ENCODE data around the gene SERPINB5.

Gene SERPINB5

DNA sequence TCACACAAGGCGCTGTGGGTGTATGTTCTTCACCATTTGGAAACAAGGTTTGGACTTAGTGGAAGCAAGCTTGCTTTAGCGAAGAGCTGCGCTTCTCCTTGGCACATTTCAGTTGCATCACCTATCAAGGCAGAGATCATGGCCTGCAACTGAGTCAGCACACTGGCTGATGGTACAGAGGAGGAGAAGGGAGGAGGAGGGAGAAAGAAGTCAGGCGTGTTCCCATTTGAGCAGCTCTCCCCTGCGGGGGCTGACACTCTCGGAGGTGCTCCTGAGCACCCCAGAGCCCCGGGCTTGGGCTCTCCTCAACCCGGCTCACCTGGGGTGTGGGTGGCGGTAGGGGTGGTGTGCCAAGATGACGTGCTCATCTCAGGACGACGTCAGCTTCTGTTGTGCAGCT lies 6.0 kb upstream of the SERPINB5 start:
- no peak for DNase-seq

DNA sequence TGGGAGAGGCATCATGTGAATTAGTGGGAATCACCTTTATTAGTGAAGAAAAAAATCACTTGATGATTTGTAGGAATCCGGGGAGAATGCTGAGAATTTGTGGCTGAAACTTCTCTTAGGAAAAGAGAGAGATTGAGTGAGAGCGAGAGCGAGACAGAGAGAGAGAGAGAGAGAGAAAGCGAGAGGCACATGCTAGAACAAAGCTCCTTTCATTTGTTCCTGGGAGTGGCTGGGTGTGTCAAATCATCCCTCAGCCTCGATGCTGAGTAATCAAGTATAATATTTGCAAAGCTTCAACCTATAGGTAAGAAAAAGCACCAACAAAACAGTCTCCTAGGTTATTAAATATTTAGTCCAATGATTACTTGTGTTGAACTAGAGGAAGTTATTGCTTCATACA lies 4.4 kb upstream of the SERPINB5 start:
- no peak for DNase-seq

GRCh38 chr18:63477200-63477599 lies 442 bp downstream of the SERPINB5 start:
- no peak for DNase-seq

GRCh38 chr18:63477968-63478367 lies 1.2 kb downstream of the SERPINB5 start:
- no peak for DNase-seq

- no peak for DNase-seq
Observed at GRCh38 chr18:63479826-63480225, 3.1 kb downstream of the SERPINB5 start.

DNA sequence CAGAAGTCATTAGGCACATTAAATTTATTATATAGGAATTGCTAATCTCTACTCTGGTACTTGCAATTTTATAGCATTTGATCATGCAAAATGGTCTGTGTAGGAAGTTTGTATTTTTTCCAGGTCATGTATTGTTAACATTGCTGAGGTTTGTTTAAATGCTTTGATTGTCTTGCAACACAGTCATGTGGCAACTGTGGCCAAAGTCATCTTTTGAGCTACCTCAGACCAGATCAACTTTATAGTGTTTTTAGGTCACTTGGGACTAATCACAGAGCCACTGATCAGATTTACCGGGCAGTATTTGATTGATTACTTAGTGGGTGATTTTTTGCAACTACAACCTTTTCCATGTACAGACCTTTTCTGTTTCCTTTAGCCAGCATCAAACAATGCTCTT lies 3.7 kb downstream of the SERPINB5 start:
- no peak for DNase-seq

DNA sequence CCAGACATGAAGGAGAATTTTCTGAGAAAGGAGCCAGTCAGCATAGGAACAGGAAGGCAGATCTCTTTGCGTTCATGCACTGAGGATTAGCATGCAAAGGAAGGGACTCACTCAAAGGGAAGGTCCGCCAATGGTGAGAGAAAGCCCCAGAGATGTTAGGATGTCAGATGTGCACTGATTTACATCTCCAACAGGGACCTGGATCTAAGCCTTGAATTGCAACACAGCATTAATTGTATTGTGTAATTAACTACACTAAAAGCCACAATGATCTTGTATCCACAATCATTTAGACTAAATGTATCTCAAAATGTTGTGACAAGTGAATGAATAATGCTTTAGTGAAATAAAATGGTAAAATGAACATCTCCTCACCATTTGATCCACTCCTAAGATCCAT lies 4.2 kb downstream of the SERPINB5 start:
- no peak for DNase-seq

DNA sequence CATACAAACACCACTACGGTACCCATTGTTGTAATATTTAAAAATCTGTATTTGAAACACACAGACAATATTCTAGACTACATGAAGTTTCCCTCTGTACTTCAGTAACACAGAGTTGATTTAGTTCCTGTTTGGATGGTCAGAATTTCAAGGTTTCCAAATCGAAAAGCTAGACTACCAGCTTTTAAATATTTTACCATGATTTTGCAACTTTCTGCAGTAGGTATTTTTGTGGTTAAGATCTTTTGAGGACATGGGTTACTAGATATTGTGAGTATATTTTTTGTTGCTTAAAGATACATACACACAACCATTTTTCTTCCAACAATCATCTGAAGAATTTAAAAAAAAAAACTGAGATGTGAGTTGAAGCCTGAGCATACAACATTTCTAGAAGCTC lies 10.9 kb downstream of the SERPINB5 start:
- no peak for DNase-seq

DNA sequence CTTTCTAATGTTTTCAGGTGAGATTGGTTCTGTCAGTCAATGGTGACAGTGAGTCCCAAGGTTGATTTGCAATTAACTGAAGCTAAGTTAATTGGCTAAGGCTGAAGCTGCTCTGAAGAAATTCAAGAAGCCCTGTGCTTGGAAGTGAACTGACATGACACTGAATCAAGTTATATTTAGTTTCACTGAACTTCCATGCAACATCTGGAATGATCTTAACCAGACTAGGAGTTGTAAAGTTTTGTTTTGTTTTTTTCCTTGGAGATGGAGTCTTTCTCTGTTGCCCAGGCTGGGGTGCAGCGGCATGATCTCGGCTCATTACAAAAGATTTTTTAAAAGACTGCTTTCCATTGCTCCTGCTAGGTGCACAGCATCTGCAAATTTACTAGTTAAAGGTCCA lies 11.4 kb downstream of the SERPINB5 start:
- no peak for DNase-seq

- DNase-seq = no peak
Observed at GRCh38 chr18:63492851-63493250, 16.1 kb downstream of the SERPINB5 start.

DNA sequence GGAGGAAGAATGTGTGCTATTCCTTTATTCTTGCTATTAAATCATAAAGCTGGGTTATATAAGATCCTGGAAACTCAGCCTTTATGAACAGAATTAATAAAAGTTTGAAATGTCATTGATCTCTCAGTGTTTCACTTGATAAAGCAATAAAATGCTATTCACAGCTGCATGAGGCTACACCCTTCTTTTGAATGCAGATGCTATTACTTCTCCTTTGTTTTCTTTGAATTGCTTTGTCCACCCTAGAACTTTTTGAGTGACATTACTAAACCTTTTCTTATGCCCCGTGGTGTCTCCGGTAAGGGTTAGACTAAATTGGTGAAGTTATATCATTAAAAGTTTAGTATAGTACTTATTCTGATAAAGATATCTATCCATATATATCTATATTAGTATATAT lies 18.9 kb downstream of the SERPINB5 start:
- DNase-seq = no peak

GRCh38 chr18:63505566-63506335 lies 29.0 kb downstream of the SERPINB5 start:
- no peak for DNase-seq

DNA sequence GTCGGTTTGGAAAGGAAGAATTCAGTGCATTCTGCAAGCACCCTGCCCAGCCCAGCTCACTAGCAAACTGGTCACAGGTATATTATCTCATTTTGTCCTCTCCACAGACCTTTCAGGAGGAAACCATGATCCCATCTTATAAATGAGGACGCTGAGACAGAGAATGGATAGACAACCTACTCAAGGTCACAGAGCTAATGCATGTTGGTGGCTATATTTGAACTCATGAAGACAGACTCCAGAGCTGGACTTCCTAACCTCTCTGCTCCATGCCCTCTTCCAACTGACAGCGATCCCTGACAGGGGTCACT lies 29.5 kb downstream of the SERPINB5 start:
- DNase-seq = no peak

DNA sequence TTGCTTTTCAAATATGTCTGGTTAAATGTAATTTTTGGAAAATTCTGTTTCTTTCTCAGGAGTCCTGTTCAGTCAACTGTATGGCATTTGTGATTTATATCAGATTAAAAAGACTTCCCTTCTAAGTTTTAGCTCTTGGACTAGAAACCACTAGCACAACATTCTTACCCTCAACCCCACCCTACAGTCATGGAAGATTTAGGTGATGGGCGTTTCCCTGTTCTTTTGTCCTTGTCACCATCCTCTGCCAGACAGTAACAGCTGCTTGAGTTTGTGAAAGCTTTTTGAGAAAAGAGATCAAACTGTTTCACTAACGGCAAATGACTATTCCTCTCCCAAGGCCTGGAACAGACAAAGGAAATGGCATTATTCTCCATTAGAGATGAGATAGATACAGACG lies 31.8 kb downstream of the SERPINB5 start:
- no peak for DNase-seq

DNA sequence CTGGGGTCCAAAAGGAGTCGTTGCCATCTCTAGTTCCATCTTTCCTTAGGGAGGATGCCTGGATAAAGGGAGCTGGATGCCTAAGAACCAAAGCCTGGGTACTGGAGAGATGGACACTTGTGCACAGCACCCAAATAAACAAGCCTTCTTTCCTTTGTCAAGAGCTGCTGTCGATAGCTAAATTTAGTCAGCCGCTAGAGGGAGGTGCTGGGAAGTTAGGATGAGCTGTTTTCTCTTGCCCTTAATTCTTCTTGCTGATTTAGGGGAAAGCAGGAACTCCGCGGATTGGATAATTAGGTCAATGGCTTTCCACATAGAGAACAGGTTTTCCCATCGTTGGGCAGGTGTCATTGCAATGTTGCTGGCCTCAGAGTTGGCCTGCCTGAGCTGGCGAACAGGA lies 34.5 kb downstream of the SERPINB5 start:
- no peak for DNase-seq

DNA sequence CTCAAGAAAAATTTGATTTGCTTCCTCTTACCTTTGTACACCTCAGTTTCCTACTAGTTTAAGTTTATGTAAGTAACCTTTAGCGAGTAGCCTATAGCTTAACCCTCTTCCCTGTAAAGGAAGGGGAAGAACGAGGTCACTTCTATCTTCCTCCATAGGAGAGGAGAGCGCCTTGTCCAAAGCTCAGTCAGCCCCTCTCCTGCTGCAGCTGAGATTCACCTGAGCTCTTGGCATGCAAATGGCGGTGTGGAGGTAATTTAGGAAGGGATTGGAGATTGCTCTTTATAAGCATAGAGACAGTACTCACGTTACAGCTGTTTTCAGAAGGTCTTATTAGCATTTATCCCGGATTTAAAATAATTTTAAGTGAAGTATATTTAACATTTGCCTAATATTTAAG lies 37.6 kb downstream of the SERPINB5 start:
- DNase-seq = no peak

DNA sequence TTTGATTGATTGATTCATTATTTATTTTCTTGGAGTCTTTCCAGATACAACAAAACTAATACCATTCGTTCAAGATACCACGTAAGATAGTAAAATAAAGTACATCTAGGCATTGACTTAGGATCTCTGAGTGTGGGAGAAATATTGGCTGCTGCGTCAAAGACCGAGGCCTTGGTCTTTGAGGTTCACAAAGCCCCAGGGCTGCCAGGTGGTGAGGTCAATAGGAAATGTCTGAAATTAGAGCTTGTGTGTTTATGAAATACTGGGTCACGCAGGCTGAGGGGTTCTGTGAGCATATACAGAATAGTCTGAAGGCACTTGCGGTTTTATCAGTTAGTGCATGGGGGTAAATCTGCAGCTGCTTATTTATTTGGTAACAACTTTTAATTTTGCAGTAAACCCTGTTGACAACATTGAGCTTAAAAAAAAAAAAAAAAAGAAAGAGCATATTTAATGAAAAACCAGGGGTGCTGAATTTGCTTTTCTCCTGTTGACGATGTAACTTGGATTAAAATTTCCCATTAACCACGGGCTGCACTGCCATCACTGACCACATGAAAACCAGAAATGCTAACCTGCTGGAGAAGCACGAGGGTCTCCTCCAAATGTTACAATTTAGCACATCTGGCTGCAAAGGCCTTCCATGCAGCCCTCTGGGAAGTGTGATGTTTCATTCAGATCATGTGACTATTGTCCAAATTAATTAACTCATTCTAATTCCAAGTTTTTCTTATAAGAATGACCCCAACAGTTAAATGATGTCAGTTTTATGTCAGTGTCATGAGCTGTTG lies 38.3 kb downstream of the SERPINB5 start:
- DNase-seq = no peak

GRCh38 chr18:63515801-63516200 lies 39.0 kb downstream of the SERPINB5 start:
- no peak for DNase-seq

GRCh38 chr18:63518178-63519012 lies 41.6 kb downstream of the SERPINB5 start:
- DNase-seq = peak in 1 of 2 experiments; percentile 45

GRCh38 chr18:63520053-63520685 lies 43.4 kb downstream of the SERPINB5 start:
- no peak for DNase-seq

- no peak for DNase-seq
Observed at GRCh38 chr18:63523660-63524059, 46.9 kb downstream of the SERPINB5 start.

DNA sequence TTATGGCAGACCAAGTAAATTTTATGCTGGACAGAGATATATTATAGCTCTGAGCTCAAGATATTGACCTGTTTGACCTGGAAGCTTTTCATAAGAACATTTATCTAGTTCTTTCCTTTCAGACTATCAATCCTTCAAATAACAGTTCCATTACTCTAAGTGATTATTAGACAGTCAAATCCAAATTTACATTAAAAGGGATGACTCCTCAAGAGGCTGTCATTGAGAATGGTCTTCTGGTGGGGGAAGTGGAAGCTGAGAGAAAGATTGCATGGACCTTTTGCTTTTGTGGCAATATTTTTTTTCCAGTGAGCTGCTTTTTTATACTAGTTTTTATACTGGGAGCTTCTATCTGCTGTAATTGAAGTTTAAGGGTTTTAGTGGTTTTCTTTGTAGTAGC lies 50.5 kb downstream of the SERPINB5 start:
- no peak for DNase-seq

- no peak for DNase-seq
Observed at GRCh38 chr18:63528863-63529492, 52.2 kb downstream of the SERPINB5 start.
